ENCODE results near the gene GABBR2.
"Not testable (repeated sequence)": the region's sequence is repeated elsewhere in the genome, so short reads cannot be mapped to it uniquely, and the experiment has no call there.

DNA sequence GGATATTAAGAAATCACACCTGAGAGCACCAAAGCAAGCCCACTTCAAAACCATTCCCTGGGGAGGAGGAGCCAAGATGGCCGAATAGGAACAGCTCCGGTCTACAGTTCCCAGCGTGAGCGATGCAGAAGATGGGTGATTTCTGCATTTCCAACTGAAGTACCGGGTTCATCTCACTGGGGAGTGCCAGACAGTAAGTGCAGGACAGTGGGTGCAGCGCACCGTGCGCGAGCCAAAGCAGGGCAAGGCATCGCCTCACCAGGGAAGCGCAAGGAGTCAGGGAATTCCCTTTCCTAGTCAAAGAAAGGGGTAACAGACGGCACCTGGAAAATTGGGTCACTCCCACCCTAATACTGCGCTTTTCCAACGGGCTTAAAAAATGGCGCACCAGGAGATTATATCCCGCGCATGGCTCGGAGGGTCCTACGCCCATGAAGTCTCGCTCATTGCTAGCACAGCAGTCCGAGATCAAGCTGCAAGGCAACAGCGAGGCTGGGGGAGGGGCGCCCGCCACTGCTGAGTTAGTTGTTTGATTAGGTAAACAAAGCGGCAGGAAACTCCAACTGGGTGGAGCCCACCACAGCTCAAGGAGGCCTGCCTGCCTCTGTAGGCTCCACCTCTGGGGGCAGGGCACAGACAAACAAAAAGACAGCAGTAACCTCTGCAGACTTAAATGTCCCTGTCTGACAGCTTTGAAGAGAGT, 200.4 kb downstream of the GABBR2 start:
- TF ChIP-seq, protein P1, sequence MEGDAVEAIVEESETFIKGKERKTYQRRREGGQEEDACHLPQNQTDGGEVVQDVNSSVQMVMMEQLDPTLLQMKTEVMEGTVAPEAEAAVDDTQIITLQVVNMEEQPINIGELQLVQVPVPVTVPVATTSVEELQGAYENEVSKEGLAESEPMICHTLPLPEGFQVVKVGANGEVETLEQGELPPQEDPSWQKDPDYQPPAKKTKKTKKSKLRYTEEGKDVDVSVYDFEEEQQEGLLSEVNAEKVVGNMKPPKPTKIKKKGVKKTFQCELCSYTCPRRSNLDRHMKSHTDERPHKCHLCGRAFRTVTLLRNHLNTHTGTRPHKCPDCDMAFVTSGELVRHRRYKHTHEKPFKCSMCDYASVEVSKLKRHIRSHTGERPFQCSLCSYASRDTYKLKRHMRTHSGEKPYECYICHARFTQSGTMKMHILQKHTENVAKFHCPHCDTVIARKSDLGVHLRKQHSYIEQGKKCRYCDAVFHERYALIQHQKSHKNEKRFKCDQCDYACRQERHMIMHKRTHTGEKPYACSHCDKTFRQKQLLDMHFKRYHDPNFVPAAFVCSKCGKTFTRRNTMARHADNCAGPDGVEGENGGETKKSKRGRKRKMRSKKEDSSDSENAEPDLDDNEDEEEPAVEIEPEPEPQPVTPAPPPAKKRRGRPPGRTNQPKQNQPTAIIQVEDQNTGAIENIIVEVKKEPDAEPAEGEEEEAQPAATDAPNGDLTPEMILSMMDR (IDR thresholded peaks at IDR 0.05; ENCODE audit: low read depth, low read length) = not testable (repeated sequence)
- not testable (repeated sequence) for TF ChIP-seq EZH2phosphoT487 (IDR thresholded peaks at IDR 0.05; ENCODE audit: low read depth)

All from OCI-LY3 (cell line).